ENCODE results near the gene GUCY2D. TPM values are rescaled to one million over a fixed set of nuclear protein-coding genes. Genes with fewer than 3 reads are reported as not detected.
A peak's percentile ranks its signal among the peaks of the same experiment; 100 is the strongest.

The GUCY2D gene
- total RNA-seq, 2 experiments from 2014 or later, result not detected

- no peak overlapping the region for H3K27ac Mint-ChIP-seq
- POLR2A ChIA-PET, result no interaction called here
- H3K9me3 Mint-ChIP-seq, result no peaks in the 10 kb centered on the region
- DNase-seq (no peak), ATAC-seq (ENCODE audit: low read depth) (no peak)
- H3K36me3 Mint-ChIP-seq, result no peaks in the 10 kb centered on the region
- H3K4me3 Mint-ChIP-seq, result no peak overlapping the region
- H3K4me1 Mint-ChIP-seq, result peaks cover 2% of the 10 kb centered on the region
- peaks cover 27% of the 10 kb centered on the region for H3K27me3 Mint-ChIP-seq
Observed at GRCh38 chr17:8029121-8029520, 26.7 kb downstream of the GUCY2D start.

GRCh38 chr17:8031261-8031661, 28.8 kb downstream of the GUCY2D start:
- no peaks in the 10 kb centered on the region for H3K36me3 Mint-ChIP-seq
- POLR2A ChIA-PET, result no interaction called here
- no peak overlapping the region for H3K4me3 Mint-ChIP-seq
- no peak overlapping the region for H3K27ac Mint-ChIP-seq
- no peaks in the 10 kb centered on the region for H3K9me3 Mint-ChIP-seq
- H3K4me1 Mint-ChIP-seq, result peaks cover 2% of the 10 kb centered on the region
- DNase-seq (no peak), ATAC-seq (ENCODE audit: low read depth) (no peak)
- peaks cover 32% of the 10 kb centered on the region for H3K27me3 Mint-ChIP-seq

GRCh38 chr17:8031950-8032349, 29.5 kb downstream of the GUCY2D start:
- H3K4me3 Mint-ChIP-seq, result no peak overlapping the region
- peaks cover 29% of the 10 kb centered on the region for H3K27me3 Mint-ChIP-seq
- peaks cover 2% of the 10 kb centered on the region for H3K4me1 Mint-ChIP-seq
- no peak for ATAC-seq (ENCODE audit: low read depth)
- H3K36me3 Mint-ChIP-seq, result no peaks in the 10 kb centered on the region
- POLR2A ChIA-PET, result no interaction called here
- no peak for DNase-seq
- H3K27ac Mint-ChIP-seq, result no peak overlapping the region
- no peaks in the 10 kb centered on the region for H3K9me3 Mint-ChIP-seq

- Mint-ChIP-seq H3K9me3 (no peaks in the 10 kb centered on the region), H3K27ac (no peak overlapping the region), H3K36me3 (no peaks in the 10 kb centered on the region), H3K4me1 (peaks cover 2% of the 10 kb centered on the region), H3K4me3 (no peak overlapping the region), H3K27me3 (peaks cover 29% of the 10 kb centered on the region)
- DNase-seq (no peak), ATAC-seq (ENCODE audit: low read depth) (no peak)
- POLR2A ChIA-PET, result no interaction called here
Observed at GRCh38 chr17:8032442-8032841, 30.0 kb downstream of the GUCY2D start.

GRCh38 chr17:8038954-8039610, 36.7 kb downstream of the GUCY2D start, which contains the start of gene ALOX15B:
TSS of gene ALOX15B (plus strand) at chr17:8039059. CDS start at chr17:8039156, 97 bp downstream.
- DNase-seq (no peak), ATAC-seq (ENCODE audit: low read depth) (no peak)
- Mint-ChIP-seq H3K27ac (no peak within 1 kb of the TSS), H3K9me3 (no peaks in the 10 kb centered on the region), H3K27me3 (peaks cover 44% of the 10 kb centered on the region), H3K4me3 (no peak within 1 kb of the TSS), H3K36me3 (no peaks in the 10 kb centered on the region), H3K4me1 (peaks cover 4% of the 10 kb centered on the region)
- POLR2A ChIA-PET, result no interaction called here

GRCh38 chr17:8039611-8040168, 37.3 kb downstream of the GUCY2D start:
- Mint-ChIP-seq H3K27me3 (peaks cover 42% of the 10 kb centered on the region), H3K4me1 (peaks cover 4% of the 10 kb centered on the region), H3K36me3 (no peaks in the 10 kb centered on the region), H3K4me3 (no peak overlapping the region), H3K27ac (no peak overlapping the region), H3K9me3 (no peaks in the 10 kb centered on the region)
- POLR2A ChIA-PET, result no interaction called here
- no peak for DNase-seq
- no peak for ATAC-seq (ENCODE audit: low read depth)

- Mint-ChIP-seq H3K9me3 (no peaks in the 10 kb centered on the region), H3K4me1 (peaks cover 4% of the 10 kb centered on the region), H3K4me3 (no peak overlapping the region), H3K27me3 (peaks cover 34% of the 10 kb centered on the region), H3K36me3 (no peaks in the 10 kb centered on the region), H3K27ac (no peak overlapping the region)
- ATAC-seq (ENCODE audit: low read depth), result peak; percentile 50
- POLR2A ChIA-PET, result interaction anchor here (0.5 to 1.9 kb wide), 3 partner anchors 25 to 207 kb away, joined by 3 to 9 read pairs (median 3); partner anchors contain the start of gene CTC1
- DNase-seq, result no peak
Observed at GRCh38 chr17:8041249-8041928, 39.0 kb downstream of the GUCY2D start.

GRCh38 chr17:8041979-8042378, 39.6 kb downstream of the GUCY2D start:
- ATAC-seq (ENCODE audit: low read depth) (no peak), DNase-seq (no peak)
- no peak overlapping the region for H3K4me3 Mint-ChIP-seq
- H3K9me3 Mint-ChIP-seq, result no peaks in the 10 kb centered on the region
- H3K4me1 Mint-ChIP-seq, result peaks cover 4% of the 10 kb centered on the region
- H3K36me3 Mint-ChIP-seq, result no peaks in the 10 kb centered on the region
- no peak overlapping the region for H3K27ac Mint-ChIP-seq
- H3K27me3 Mint-ChIP-seq, result peaks cover 34% of the 10 kb centered on the region
- POLR2A ChIA-PET, result interaction anchor here (0.5 to 1.9 kb wide), 3 partner anchors 26 to 206 kb away, joined by 3 to 9 read pairs (median 3); partner anchors contain the start of gene CTC1

GRCh38 chr17:8044819-8045810, 42.7 kb downstream of the GUCY2D start:
- Mint-ChIP-seq H3K36me3 (no peaks in the 10 kb centered on the region), H3K9me3 (no peaks in the 10 kb centered on the region), H3K4me3 (no peak overlapping the region), H3K4me1 (peaks cover 4% of the 10 kb centered on the region), H3K27ac (no peak overlapping the region), H3K27me3 (peaks cover 18% of the 10 kb centered on the region)
- ATAC-seq (ENCODE audit: low read depth) (no peak), DNase-seq (no peak)
- POLR2A ChIA-PET, result no interaction called here

- Mint-ChIP-seq H3K27me3 (peaks cover 12% of the 10 kb centered on the region), H3K36me3 (no peaks in the 10 kb centered on the region), H3K27ac (no peak overlapping the region), H3K4me1 (peaks cover 3% of the 10 kb centered on the region), H3K9me3 (no peaks in the 10 kb centered on the region), H3K4me3 (no peak overlapping the region)
- ATAC-seq (ENCODE audit: low read depth) (no peak), DNase-seq (no peak)
- POLR2A ChIA-PET, result no interaction called here
Observed at GRCh38 chr17:8046306-8046928, 44.0 kb downstream of the GUCY2D start.

- ATAC-seq (ENCODE audit: low read depth), result no peak
- POLR2A ChIA-PET, result no interaction called here
- H3K27ac Mint-ChIP-seq, result no peak overlapping the region
- H3K4me3 Mint-ChIP-seq, result no peak overlapping the region
- H3K36me3 Mint-ChIP-seq, result no peaks in the 10 kb centered on the region
- H3K4me1 Mint-ChIP-seq, result no peaks in the 10 kb centered on the region
- no peaks in the 10 kb centered on the region for H3K9me3 Mint-ChIP-seq
- no peak for DNase-seq
- H3K27me3 Mint-ChIP-seq, result peaks cover 12% of the 10 kb centered on the region
Observed at GRCh38 chr17:8046929-8047768, 44.7 kb downstream of the GUCY2D start.

- ATAC-seq (ENCODE audit: low read depth), result no peak
- POLR2A ChIA-PET, result no interaction called here
Observed at GRCh38 chr17:8047769-8048110, 45.3 kb downstream of the GUCY2D start.

More at GRCh38 chr17:8047769-8048110, 45.3 kb downstream of the GUCY2D start:
- no peaks in the 10 kb centered on the region for H3K36me3 Mint-ChIP-seq
- no peak overlapping the region for H3K27ac Mint-ChIP-seq
- no peak overlapping the region for H3K4me3 Mint-ChIP-seq
- H3K4me1 Mint-ChIP-seq, result no peaks in the 10 kb centered on the region
- H3K9me3 Mint-ChIP-seq, result no peaks in the 10 kb centered on the region
- peaks cover 12% of the 10 kb centered on the region for H3K27me3 Mint-ChIP-seq
- no peak for DNase-seq
